H1 (cell line): ENCODE measurements around the gene C22orf42. TPM values are rescaled to one million over a fixed set of nuclear protein-coding genes. Genes with fewer than 3 reads are reported as not detected.
A peak's percentile ranks its signal among the peaks of the same experiment; 100 is the strongest.

ENCODE experiments used
- CTCF ChIA-PET: fragments of 300-600 bp; sonication (Branson Sonifier 250); formaldehyde crosslinking; loops from one replicate; lab custom pipeline; 2021; ENCODE audit not compliant: partially characterized antibody; lab: Charles Lee
- POLR2A ChIA-PET: fragments of 300-600 bp; sonication (Branson Sonifier 250); formaldehyde crosslinking; loops from one replicate; lab custom pipeline; 2021; ENCODE audit warnings: inconsistent platforms; ENCODE audit not compliant: partially characterized antibody; lab: Charles Lee
- DNase-seq, 2 experiments: peaks; one replicate each; pipeline versions ENCODE4 v3.0.0 to v3.0.0-alpha.2; 2010 to 2022; ENCODE audit warnings: low spot score in 2 of 2, low read depth in 1 of 2, mixed read lengths in 1 of 2
- FAIRE-seq: peaks from 2 replicates; lab custom pipeline; 2011; peaks lifted over from hg19 to GRCh38; lab: Jason Lieb, UNC
- H2AFZ ChIP-seq: 2 replicates; pipeline ENCODE4 v1.8.1; 2012; ENCODE audit warnings: low read length, inconsistent platforms
- H2AK5ac ChIP-seq: 2 replicates; pipeline ENCODE4 v1.6.1; 2013; ENCODE audit warnings: low read depth, low read length
- H2BK120ac ChIP-seq: replicated peaks from 2 replicates; pipeline ENCODE3; 2013; ENCODE audit warnings: low read depth, low read length, inconsistent platforms
- H2BK12ac ChIP-seq: 2 replicates; pipeline ENCODE4 v1.6.1; 2013; ENCODE audit warnings: low read depth, low read length
- H2BK15ac ChIP-seq: 2 replicates; pipeline ENCODE4 v1.6.1; 2013; ENCODE audit warnings: low read length
- H2BK20ac ChIP-seq: 2 replicates; pipeline ENCODE4 v1.6.1; 2013; ENCODE audit warnings: low read length
- H2BK5ac ChIP-seq: 2 replicates; pipeline ENCODE4 v1.6.1; 2013; ENCODE audit warnings: low read depth, low read length
- H3K14ac ChIP-seq: 2 replicates; pipeline ENCODE4 v1.6.1; 2013; ENCODE audit warnings: inconsistent platforms; ENCODE audit not compliant: insufficient read length
- H3K18ac ChIP-seq: 2 replicates; pipeline ENCODE4 v1.6.1; 2013; ENCODE audit warnings: low read length; ENCODE audit errors: extremely low read depth
- H3K23ac ChIP-seq: 2 replicates; pipeline ENCODE4 v1.6.1; 2013; ENCODE audit warnings: inconsistent platforms; ENCODE audit not compliant: insufficient read length
- H3K23me2 ChIP-seq: 2 replicates; pipeline ENCODE4 v1.6.1; 2013; ENCODE audit warnings: low read depth, low read length
- H3K27ac ChIP-seq: 2 replicates; pipeline ENCODE4 v1.6.1; 2011; ENCODE audit warnings: low read depth, low read length, inconsistent platforms
- H3K27me3 ChIP-seq, 4 experiments: replicated peaks in 1 of 4; 1 replicate in 1 of 4; 2 replicates in 3 of 4; pipeline versions ENCODE4 v1.6.1 to v1.8.1; 2011 to 2013; ENCODE audit warnings: low read length in 3 of 4, mild to moderate bottlenecking in 3 of 4, inconsistent platforms in 2 of 4, mixed read lengths in 2 of 4, moderate library complexity in 1 of 4; ENCODE audit not compliant: control insufficient read depth in 3 of 4, insufficient read depth in 3 of 4; ENCODE audit errors: extremely low read depth in 1 of 4
- H3K36me3 ChIP-seq, 4 experiments: 2 replicates each; pipeline versions ENCODE4 v1.6.1 to v1.8.1; 2011 to 2013; ENCODE audit warnings: mild to moderate bottlenecking in 4 of 4, low read length in 3 of 4, moderate library complexity in 2 of 4, control low read depth in 1 of 4, inconsistent platforms in 1 of 4; ENCODE audit not compliant: insufficient read depth in 4 of 4, control insufficient read depth in 2 of 4
- H3K4ac ChIP-seq: replicated peaks from 2 replicates; pipeline ENCODE3; 2013; ENCODE audit warnings: low read length, low read depth, mixed read lengths, inconsistent platforms; ENCODE audit not compliant: insufficient read length
- H3K4me1 ChIP-seq, 4 experiments: replicated peaks in 1 of 4; 1 replicate in 1 of 4; 2 replicates in 3 of 4; pipeline versions ENCODE4 v1.6.1 to v1.8.1; 2011 to 2013; ENCODE audit warnings: low read length in 3 of 4, inconsistent platforms in 2 of 4, mixed read lengths in 1 of 4; ENCODE audit not compliant: insufficient read depth in 4 of 4, control insufficient read depth in 3 of 4
- H3K4me2 ChIP-seq, 2 experiments: 2 replicates each; pipeline versions ENCODE4 v1.6.1 to v1.8.1; 2011 to 2013; ENCODE audit warnings: low read depth in 2 of 2, low read length in 2 of 2, control low read depth in 1 of 2, inconsistent platforms in 1 of 2, mild to moderate bottlenecking in 1 of 2; ENCODE audit not compliant: insufficient read depth in 1 of 2
- H3K4me3 ChIP-seq, 4 experiments: fragments of 200-600, 300-600 bp in 1 of 4; sonication (generic), shearing (Covaris generic), sonication (Bioruptor Twin) in 1 of 4; 2 replicates each; pipeline versions ENCODE4 v1.5.1 to v1.8.1; 2011 to 2016; ENCODE audit warnings: low read length in 4 of 4, low read depth in 3 of 4, control low read depth in 2 of 4, inconsistent platforms in 2 of 4, mild to moderate bottlenecking in 2 of 4, mixed read lengths in 1 of 4, moderate library complexity in 1 of 4; ENCODE audit not compliant: insufficient read depth in 2 of 4; ENCODE audit errors: extremely low read depth in 1 of 4
- H3K56ac ChIP-seq: replicated peaks from 2 replicates; pipeline ENCODE3; 2013; ENCODE audit warnings: low read depth, mild to moderate bottlenecking, mixed read lengths, low read length, inconsistent platforms; ENCODE audit not compliant: insufficient read length
- H3K79me1 ChIP-seq: 2 replicates; pipeline ENCODE4 v1.6.1; 2013; ENCODE audit warnings: low read depth, low read length, control low read depth
- H3K79me2 ChIP-seq, 2 experiments: 2 replicates each; pipeline versions ENCODE4 v1.6.1 to v1.8.1; 2012 to 2013; ENCODE audit warnings: low read length in 2 of 2, mild to moderate bottlenecking in 2 of 2, inconsistent platforms in 1 of 2; ENCODE audit not compliant: insufficient read depth in 2 of 2, control insufficient read depth in 1 of 2
- H3K9ac ChIP-seq, 4 experiments: replicated peaks in 1 of 4; 1 replicate in 1 of 4; 2 replicates in 3 of 4; pipeline versions ENCODE4 v1.6.1 to v1.8.1; 2011 to 2013; ENCODE audit warnings: low read depth in 3 of 4, low read length in 3 of 4, control low read depth in 2 of 4, mild to moderate bottlenecking in 2 of 4, moderate library complexity in 2 of 4, inconsistent platforms in 1 of 4; ENCODE audit errors: extremely low read depth in 1 of 4
- H3K9me3 ChIP-seq, 2 experiments: 2 replicates each; pipeline versions ENCODE4 v1.6.1 to v1.8.1; 2012 to 2013; ENCODE audit warnings: mild to moderate bottlenecking in 2 of 2, moderate library complexity in 2 of 2, control low read depth in 1 of 2, inconsistent platforms in 1 of 2, low read depth in 1 of 2, low read length in 1 of 2, mixed read lengths in 1 of 2; ENCODE audit not compliant: insufficient read depth in 2 of 2
- H4K20me1 ChIP-seq, 2 experiments: replicated peaks in 1 of 2; 2 replicates each; pipeline versions ENCODE3 to v1.8.1; 2011 to 2013; ENCODE audit warnings: inconsistent platforms in 2 of 2, low read length in 2 of 2, mild to moderate bottlenecking in 1 of 2; ENCODE audit not compliant: insufficient read depth in 2 of 2, control insufficient read depth in 1 of 2
- H4K5ac ChIP-seq: 2 replicates; pipeline ENCODE4 v1.6.1; 2013; ENCODE audit warnings: low read length, low read depth, mixed read lengths, inconsistent platforms; ENCODE audit not compliant: insufficient read length
- H4K8ac ChIP-seq: 2 replicates; pipeline ENCODE4 v1.8.0; 2013; ENCODE audit warnings: mild to moderate bottlenecking, moderate library complexity, low read length, inconsistent platforms; ENCODE audit not compliant: insufficient read depth; ENCODE audit errors: extremely low read depth
- H4K91ac ChIP-seq: replicated peaks from 2 replicates; pipeline ENCODE3; 2013; ENCODE audit warnings: low read length, mixed read lengths, inconsistent platforms; ENCODE audit not compliant: insufficient read length
- FOSL1 ChIP-seq: IDR thresholded peaks from 2 replicates; pipeline ENCODE4 v1.6.1; 2011; ENCODE audit warnings: mild to moderate bottlenecking, low read depth, low read length, moderate library complexity; ENCODE audit not compliant: insufficient read depth
- GABPA ChIP-seq: IDR thresholded peaks from 2 replicates; pipeline ENCODE4 v1.6.1; 2011; ENCODE audit warnings: mild to moderate bottlenecking, low read length, moderate library complexity, borderline replicate concordance; ENCODE audit not compliant: insufficient read depth
- POU5F1 ChIP-seq: IDR thresholded peaks from 2 replicates; pipeline ENCODE4 v1.6.1; 2011; ENCODE audit warnings: low read depth, mild to moderate bottlenecking, low read length, moderate library complexity
- RAD21 ChIP-seq, 2 experiments: IDR thresholded peaks in 1 of 2; conservative IDR thresholded peaks in 1 of 2; 2 replicates each; pipeline ENCODE4 v1.6.1; 2011; ENCODE audit warnings: low read depth in 2 of 2, low read length in 2 of 2, improper control_type of control experiment in 1 of 2, inconsistent platforms in 1 of 2, mild to moderate bottlenecking in 1 of 2, moderate library complexity in 1 of 2
- RNF2 ChIP-seq: fragments of 200-900, 300-1000 bp; sonication (generic); IDR thresholded peaks from 2 replicates; pipeline ENCODE4 v1.7.1; 2016; ENCODE audit warnings: borderline replicate concordance, low read depth, mild to moderate bottlenecking, antibody characterized with exemption, low read length; ENCODE audit not compliant: poor library complexity, severe bottlenecking; ENCODE audit errors: missing control alignments
- YY1 ChIP-seq: IDR thresholded peaks from 2 replicates; pipeline ENCODE4 v1.6.1; 2011; ENCODE audit warnings: low read depth, mild to moderate bottlenecking, low read length
- WGBS, 2 experiments: shearing (Covaris generic) in 1 of 2; methylation state at CpG; one replicate each; pipeline versions ENCODE4 v1.1.6 to v1.1.7; 2013 to 2015; ENCODE audit warnings: low lambda C conversion rate in 2 of 2, mixed read lengths in 2 of 2, inconsistent platforms in 1 of 2, low coverage in 1 of 2, missing lambda C conversion rate in 1 of 2; ENCODE audit not compliant: insufficient replicate concordance in 2 of 2, insufficient coverage in 1 of 2, insufficient read length in 1 of 2; ENCODE audit errors: extremely low coverage in 1 of 2, missing lambda C conversion rate in 1 of 2; 5-methylcytosine and 5-hydroxymethylcytosine counted together
- polyA plus RNA-seq, 7 experiments: library from polyadenylated mRNA; depleted of rRNA in 3 of 7; stranded (reverse) in 5 of 7; unstranded in 2 of 7; fragments of >200 nt in 5 of 7; fragments of 200-250 nt in 2 of 7; gene quantifications; 1 replicate in 5 of 7; 2 replicates in 1 of 7; 4 replicates in 1 of 7; pipeline versions ENCODE4 v1.2.1 to v1.2.3, GENCODE V29; 2011 to 2013; ENCODE audit warnings: missing spikeins in 2 of 7, mixed read lengths in 2 of 7
- total RNA-seq: library from RNA; stranded (reverse); fragmentation: NEBNext Ultra II Directional; extraction: Animal tissue kit (Norgen Biotek cat#: 25700); gene quantifications from 2 replicates; pipeline ENCODE4 v1.2.1, GENCODE V29; 2021
- TF ChIP-seq, protein P1 (sequence below): IDR thresholded peaks from 2 replicates; pipeline ENCODE4 v1.6.1; 2012; ENCODE audit warnings: inconsistent platforms
- TF ChIP-seq, protein P2 (sequence below): IDR thresholded peaks from 2 replicates; pipeline ENCODE4 v1.6.1; 2011; ENCODE audit warnings: low read depth, mild to moderate bottlenecking, low read length; ENCODE audit not compliant: insufficient read depth

The C22orf42 gene
- total and polyA plus RNA-seq, 2 of the 8 experiments (the other 6 are each of a cell fraction or from before 2014, with no cell fraction given): 0.50 TPM; not detected in 1

DNA sequence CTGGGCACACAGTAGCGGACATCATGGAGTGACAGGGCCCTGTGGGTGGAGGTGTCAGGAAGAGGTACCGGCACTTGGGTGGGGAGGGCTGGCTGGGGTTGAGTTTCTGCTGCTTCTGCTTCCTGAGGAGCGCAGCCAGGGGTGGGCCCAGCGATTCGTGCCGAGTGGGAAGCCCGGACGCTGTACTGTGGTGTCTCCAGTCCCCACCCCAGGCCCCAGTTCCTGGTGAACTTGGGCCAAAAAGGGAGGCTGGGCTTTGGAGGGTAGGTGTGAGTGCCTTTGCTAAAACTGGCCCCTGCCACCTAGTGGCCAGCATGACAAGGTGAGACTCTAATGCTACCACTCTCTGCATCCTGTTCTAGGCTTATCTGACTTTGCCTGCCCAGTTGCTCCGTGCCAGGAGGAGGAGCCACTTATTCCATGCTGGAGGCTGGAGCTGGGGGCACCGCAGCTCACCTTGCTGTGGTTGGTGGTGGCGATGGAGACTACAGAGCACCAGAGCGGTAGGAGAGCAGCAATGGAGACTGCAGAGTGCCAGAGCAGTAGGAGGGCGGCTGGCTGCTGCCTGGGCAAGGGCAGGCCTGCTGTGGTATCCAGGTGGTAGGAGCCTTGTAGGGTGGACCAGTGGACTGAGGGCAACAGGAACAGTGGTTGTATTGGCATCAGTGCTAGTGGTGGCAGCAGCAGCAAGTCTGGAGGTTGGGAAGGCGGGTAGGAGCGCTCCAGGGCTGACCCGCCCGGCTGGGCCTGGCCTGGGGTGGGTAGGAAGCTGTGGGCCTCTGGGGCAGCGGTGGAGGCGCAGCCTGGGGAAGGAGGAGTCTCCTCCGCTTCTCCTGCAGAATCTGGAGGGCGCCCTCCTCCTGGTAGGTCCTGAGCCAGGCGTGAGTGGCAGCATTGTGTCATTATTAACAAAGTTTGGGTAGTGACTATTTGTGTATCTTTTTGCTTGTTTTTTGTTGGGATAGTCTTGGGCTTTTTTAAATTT, 48.0 kb upstream of the C22orf42 start:
- Histone ChIP-seq H3K79me1 (no peaks in the 10 kb centered on the region), H4K5ac (no peak overlapping the region), H3K18ac (no peak overlapping the region), H3K9ac (no peak overlapping the region), H3K23ac (no peak overlapping the region), H2AFZ (peak overlapping the region; percentile 43; the same call in 1 of the 2 replicates), H3K4ac (no peak overlapping the region), H2AK5ac (no peak overlapping the region), H2BK12ac (peak overlapping the region; percentile 80; the same call in 1 of the 2 replicates), H4K91ac (peak overlapping the region; percentile 46), H3K56ac (no peak overlapping the region), H2BK20ac (no peak overlapping the region), H4K20me1 (peaks cover 0 to 4% of the 10 kb centered on the region in 2 experiments), H3K27me3 (peaks cover 19 to 44% (median 38%) of the 10 kb centered on the region in 4 experiments), H2BK5ac (no peak overlapping the region), H2BK120ac (no peak overlapping the region), H3K79me2 (no peaks in the 10 kb centered on the region), H3K4me2 (no peak overlapping the region; a peak in 1 of 4 replicates), H3K9me3 (no peaks in the 10 kb centered on the region), H3K4me1 (peaks cover 0 to 29% (median 15%) of the 10 kb centered on the region in 4 experiments; a peak in 5 of 7 replicates), H4K8ac (no peak overlapping the region), H3K4me3 (no peak overlapping the region), H3K27ac (no peak overlapping the region), H3K36me3 (no peaks in the 10 kb centered on the region), H3K23me2 (peaks cover 20% of the 10 kb centered on the region), H2BK15ac (peak overlapping the region; percentile 97; the same call in 1 of the 2 replicates), H3K14ac (no peak overlapping the region)
- DNase-seq (peak in 1 of 2 experiments; percentile 61), FAIRE-seq (peak; percentile 52)
- POLR2A ChIA-PET: interaction anchor here (1.1 kb wide), 1 partner anchor 51 kb away, joined by 4 read pairs; no protein-coding TSS in a partner anchor
- 68% methylated on average over 21 of the region's 22 CpGs; no CpG with 5 or more reads in 1 of the 2 experiments for WGBS, 2 experiments
- CTCF ChIA-PET: interaction anchor here (0.6 to 3.8 kb wide), 22 partner anchors 11 to 268 kb away, joined by 3 to 22 read pairs (median 4); partner anchors contain the start of genes RFPL3 and RTCB
- no peak for TF ChIP-seq RNF2
- TF ChIP-seq, protein P1, sequence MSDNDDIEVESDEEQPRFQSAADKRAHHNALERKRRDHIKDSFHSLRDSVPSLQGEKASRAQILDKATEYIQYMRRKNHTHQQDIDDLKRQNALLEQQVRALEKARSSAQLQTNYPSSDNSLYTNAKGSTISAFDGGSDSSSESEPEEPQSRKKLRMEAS: peak; percentile 53
- 0 out of 2 replicates have a peak, but pooled peaks have one; percentile 48 for TF ChIP-seq YY1
- TF ChIP-seq, protein P2, sequence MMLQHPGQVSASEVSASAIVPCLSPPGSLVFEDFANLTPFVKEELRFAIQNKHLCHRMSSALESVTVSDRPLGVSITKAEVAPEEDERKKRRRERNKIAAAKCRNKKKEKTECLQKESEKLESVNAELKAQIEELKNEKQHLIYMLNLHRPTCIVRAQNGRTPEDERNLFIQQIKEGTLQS: no peak
- TF ChIP-seq POU5F1: no peak
- peak; percentile 53 to 70 for TF ChIP-seq RAD21 (IDR thresholded peaks at IDR 0.05 in 1 of 2, conservative IDR thresholded peaks at IDR 0.05 in 1 of 2; ENCODE audit: low read depth in 2 of 2, low read length in 2 of 2)
- no peak for TF ChIP-seq GABPA
- no peak for TF ChIP-seq FOSL1
